Breast epithelium (tissue), 4 donors: ENCODE data around the gene SLC34A3. TPM values are rescaled to one million over a fixed set of nuclear protein-coding genes. Genes with fewer than 3 reads are reported as not detected.
"Not testable (repeated sequence)": the region's sequence is repeated elsewhere in the genome, so short reads cannot be mapped to it uniquely, and the experiment has no call there.

Source experiments
- DNase-seq, 2 donors: peaks; one replicate each; pipeline ENCODE4 v3.0.0-alpha.2; 2019; ENCODE audit warnings: low spot score in 2 of 2
- H3K27ac ChIP-seq, 2 donors: fragments of 200-600 bp; sonication (generic) in 1 of 2; one replicate each; pipeline ENCODE4 v1.5.1; 2016 to 2019; ENCODE audit warnings: mild to moderate bottlenecking in 1 of 2
- H3K27me3 ChIP-seq, 2 donors: fragments of 200-600 bp; sonication (generic) in 1 of 2; one replicate each; pipeline versions ENCODE4 v1.5.1 to v1.6.0; 2017 to 2019; ENCODE audit warnings: control low read depth in 1 of 2, mild to moderate bottlenecking in 1 of 2
- H3K36me3 ChIP-seq: fragments of 200-600 bp; one replicate; pipeline ENCODE4 v1.5.1; 2019
- H3K4me1 ChIP-seq, 2 donors: fragments of 200-600 bp; sonication (generic); one replicate each; pipeline ENCODE4 v1.5.1; 2016 to 2019; ENCODE audit warnings: control low read depth in 1 of 2
- H3K4me3 ChIP-seq, 3 donors: fragments of 200-600 bp; sonication (generic); 1 replicate in 2 of 3; 2 replicates in 1 of 3; pipeline ENCODE4 v1.5.1; 2016 to 2019; ENCODE audit warnings: mild to moderate bottlenecking in 3 of 3, moderate library complexity in 2 of 3
- H3K9me3 ChIP-seq, 2 donors: fragments of 200-600 bp; sonication (generic) in 1 of 2; one replicate each; pipeline ENCODE4 v1.5.1; 2016 to 2019; ENCODE audit warnings: control low read depth in 1 of 2
- CTCF ChIP-seq, 3 donors: fragments of 450-650 bp; IDR thresholded peaks; one replicate each; pipeline ENCODE4 v1.5.1; 2016 to 2017; ENCODE audit warnings: antibody characterized with exemption in 3 of 3, mild to moderate bottlenecking in 3 of 3, moderate library complexity in 3 of 3
- POLR2A ChIP-seq: fragments of 450-650 bp; IDR thresholded peaks from one replicate; pipeline ENCODE4 v1.6.1; 2016; ENCODE audit warnings: antibody characterized with exemption, mild to moderate bottlenecking, moderate library complexity
- POLR2AphosphoS5 ChIP-seq, 3 donors: sonication (generic); formaldehyde crosslinking; IDR thresholded peaks; one replicate each; pipeline ENCODE4 v1.6.1; 2017; ENCODE audit warnings: antibody characterized with exemption in 3 of 3
- intact Hi-C: fragments of 100-400 bp; cut with DNase I; formaldehyde crosslinking; loops from one replicate; pipeline ENCODE4 v1.15.1; 2023; ENCODE audit warnings: low total_unique reads
- total RNA-seq, 3 donors: library from RNA; depleted of rRNA; stranded (reverse); fragments of >200 nt; gene quantifications; one replicate each; pipeline ENCODE4 v1.1.0, GENCODE V29; 2016

Gene SLC34A3
- total RNA-seq, 3 donors from 2014 or later = not detected

- H3K4me3 ChIP-seq = peak overlapping the region; percentile 98 to 100 (median 99)
- no peak overlapping the region for H3K27ac ChIP-seq
- no peak for TF ChIP-seq CTCF (IDR thresholded peaks at IDR 0.05)
- TF ChIP-seq POLR2AphosphoS5 (IDR thresholded peaks at IDR 0.05) = no peak
- no peak for TF ChIP-seq POLR2A
- H3K9me3 ChIP-seq = no peaks in the 10 kb centered on the region
- no peak for DNase-seq
- intact Hi-C loops = loop anchor here (10.0 kb wide), 1 partner anchor 1882 kb away; no protein-coding TSS in a partner anchor
- H3K27me3 ChIP-seq = no peaks in the 10 kb centered on the region
- H3K36me3 ChIP-seq = no peaks in the 10 kb centered on the region
- H3K4me1 ChIP-seq = peaks cover 5 to 12% of the 10 kb centered on the region in 2 donors
Measured at GRCh38 chr9:137256362-137256761, 25.7 kb downstream of the SLC34A3 start.

GRCh38 chr9:137256856-137257255 lies 26.2 kb downstream of the SLC34A3 start:
- Histone ChIP-seq H3K27ac (no peak overlapping the region), H3K36me3 (no peaks in the 10 kb centered on the region), H3K4me3 (peak overlapping the region in 1 of 3 donors; percentile 100), H3K27me3 (no peaks in the 10 kb centered on the region), H3K9me3 (no peaks in the 10 kb centered on the region), H3K4me1 (peaks cover 5 to 12% of the 10 kb centered on the region in 2 donors)
- no peak for TF ChIP-seq CTCF (IDR thresholded peaks at IDR 0.05)
- TF ChIP-seq POLR2A = no peak
- no peak for TF ChIP-seq POLR2AphosphoS5 (IDR thresholded peaks at IDR 0.05)
- intact Hi-C loops = loop anchor here (10.0 kb wide), 1 partner anchor 1882 kb away; no protein-coding TSS in a partner anchor
- no peak for DNase-seq

- H3K36me3 ChIP-seq, DNase-seq, H3K27me3 ChIP-seq, H3K27ac ChIP-seq, H3K4me1 ChIP-seq, H3K9me3 ChIP-seq, intact Hi-C loops, H3K4me3 ChIP-seq: not testable (repeated sequence)
- TF ChIP-seq CTCF (IDR thresholded peaks at IDR 0.05) = peak in 2 of 3 donors; percentile 35 to 44
Measured at GRCh38 chr9:137262173-137262908, 31.6 kb downstream of the SLC34A3 start.

GRCh38 chr9:137262909-137263285 lies 32.2 kb downstream of the SLC34A3 start:
- TF ChIP-seq CTCF (IDR thresholded peaks at IDR 0.05) (no peak), POLR2AphosphoS5 (IDR thresholded peaks at IDR 0.05) (no peak), POLR2A (no peak)
- Histone ChIP-seq H3K27me3 (no peaks in the 10 kb centered on the region), H3K4me1 (no peaks in the 10 kb centered on the region), H3K36me3 (no peaks in the 10 kb centered on the region), H3K27ac (no peak overlapping the region), H3K9me3 (no peaks in the 10 kb centered on the region), H3K4me3 (no peak overlapping the region)
- no peak for DNase-seq
- intact Hi-C loops = no loop called here

- H3K27ac ChIP-seq = no peak overlapping the region
- no peaks in the 10 kb centered on the region for H3K4me1 ChIP-seq
- TF ChIP-seq CTCF (IDR thresholded peaks at IDR 0.05) (no peak), POLR2AphosphoS5 (IDR thresholded peaks at IDR 0.05) (no peak), POLR2A (no peak)
- H3K4me3 ChIP-seq = no peak overlapping the region
- H3K9me3 ChIP-seq = no peaks in the 10 kb centered on the region
- no peaks in the 10 kb centered on the region for H3K27me3 ChIP-seq
- intact Hi-C loops = no loop called here
- no peaks in the 10 kb centered on the region for H3K36me3 ChIP-seq
- no peak for DNase-seq
Measured at GRCh38 chr9:137263506-137263905, 32.8 kb downstream of the SLC34A3 start.
